ENCODE results near the gene SIRT3. TPM values are rescaled to one million over a fixed set of nuclear protein-coding genes. Genes with fewer than 3 reads are reported as not detected.

The SIRT3 gene
- total and polyA plus RNA-seq, 2 of the 13 experiments (the other 11 are each of a cell fraction or from before 2014, with no cell fraction given) = 15.1 to 18.2 TPM

- no peak for TF ChIP-seq ZNF251 (CRISPR knock-in tag; IDR thresholded peaks at IDR 0.05)
- peak; percentile 57 for TF ChIP-seq AGO2 (optimal IDR thresholded peaks at IDR 0.05; ENCODE audit: low read depth, low read length)
- TF ChIP-seq ZNF296 (CRISPR knock-in tag; conservative IDR thresholded peaks at IDR 0.05) = no peak
- TF ChIP-seq RXRB (CRISPR knock-in tag; IDR thresholded peaks at IDR 0.05; ENCODE audit: borderline replicate concordance) = no peak
- TF ChIP-seq ZNF17 (CRISPR knock-in tag; IDR thresholded peaks at IDR 0.05) = no peak
- TF ChIP-seq ZNF564 (CRISPR knock-in tag; IDR thresholded peaks at IDR 0.05) = no peak
- peak; percentile 96; the same call in 1 of the 2 replicates for TF ChIP-seq ZNF235 (CRISPR knock-in tag; IDR thresholded peaks at IDR 0.05; ENCODE audit: borderline replicate concordance)
- no peak for TF ChIP-seq ZNF792 (CRISPR knock-in tag; IDR thresholded peaks at IDR 0.05)
- no peak for TF ChIP-seq CBFB (CRISPR knock-in tag; IDR thresholded peaks at IDR 0.05)
- no peak for TF ChIP-seq ZNF101 (CRISPR knock-in tag; IDR thresholded peaks at IDR 0.05; ENCODE audit: borderline replicate concordance, low read depth)
- no peak for TF ChIP-seq ZSCAN29 (CRISPR knock-in tag; conservative IDR thresholded peaks at IDR 0.05)
- no peak for TF ChIP-seq FOXP1 (IDR thresholded peaks at IDR 0.05)
- TF ChIP-seq FOXP1 (CRISPR knock-in tag; IDR thresholded peaks at IDR 0.05) = no peak
- no peak for TF ChIP-seq ZNF350 (CRISPR knock-in tag; IDR thresholded peaks at IDR 0.05; ENCODE audit: borderline replicate concordance, low read depth)
- no peak for TF ChIP-seq ZNF646 (CRISPR knock-in tag; IDR thresholded peaks at IDR 0.05)
- TF ChIP-seq SRY (CRISPR knock-in tag; IDR thresholded peaks at IDR 0.05) = no peak
- TF ChIP-seq CREB1 (IDR thresholded peaks at IDR 0.05) = no peak
- no peak for TF ChIP-seq CREB1 (CRISPR knock-in tag; IDR thresholded peaks at IDR 0.05)
- TF ChIP-seq PAWR (CRISPR knock-in tag; IDR thresholded peaks at IDR 0.05; ENCODE audit: borderline replicate concordance) = no peak
- no peak for TF ChIP-seq DRAP1 (CRISPR knock-in tag; IDR thresholded peaks at IDR 0.05)
- no peak for TF ChIP-seq MAFG (CRISPR knock-in tag; IDR thresholded peaks at IDR 0.05)
- TF ChIP-seq NR1H2 (CRISPR knock-in tag; IDR thresholded peaks at IDR 0.05; ENCODE audit: borderline replicate concordance, low read depth) = no peak
- no peak for TF ChIP-seq RAD21 (CRISPR knock-in tag; IDR thresholded peaks at IDR 0.05)
- TF ChIP-seq ZNF761 (CRISPR knock-in tag; conservative IDR thresholded peaks at IDR 0.05) = no peak
Measured at GRCh38 chr11:206526-207207, 29.5 kb downstream of the SIRT3 start (continued).
